IPS DF 4.7 (cell line): Measurements from ENCODE around the gene MYPN.
A peak's percentile ranks its signal among the peaks of the same experiment; 100 is the strongest.
"Not testable (repeated sequence)": the region's sequence is repeated elsewhere in the genome, so short reads cannot be mapped to it uniquely, and the experiment has no call there.

Experiments used
- DNase-seq: peaks from one replicate; pipeline ENCODE4 v3.0.0-alpha.2; 2013; ENCODE audit warnings: low spot score; ENCODE audit errors: extremely low read depth

MYPN gene, protein sequence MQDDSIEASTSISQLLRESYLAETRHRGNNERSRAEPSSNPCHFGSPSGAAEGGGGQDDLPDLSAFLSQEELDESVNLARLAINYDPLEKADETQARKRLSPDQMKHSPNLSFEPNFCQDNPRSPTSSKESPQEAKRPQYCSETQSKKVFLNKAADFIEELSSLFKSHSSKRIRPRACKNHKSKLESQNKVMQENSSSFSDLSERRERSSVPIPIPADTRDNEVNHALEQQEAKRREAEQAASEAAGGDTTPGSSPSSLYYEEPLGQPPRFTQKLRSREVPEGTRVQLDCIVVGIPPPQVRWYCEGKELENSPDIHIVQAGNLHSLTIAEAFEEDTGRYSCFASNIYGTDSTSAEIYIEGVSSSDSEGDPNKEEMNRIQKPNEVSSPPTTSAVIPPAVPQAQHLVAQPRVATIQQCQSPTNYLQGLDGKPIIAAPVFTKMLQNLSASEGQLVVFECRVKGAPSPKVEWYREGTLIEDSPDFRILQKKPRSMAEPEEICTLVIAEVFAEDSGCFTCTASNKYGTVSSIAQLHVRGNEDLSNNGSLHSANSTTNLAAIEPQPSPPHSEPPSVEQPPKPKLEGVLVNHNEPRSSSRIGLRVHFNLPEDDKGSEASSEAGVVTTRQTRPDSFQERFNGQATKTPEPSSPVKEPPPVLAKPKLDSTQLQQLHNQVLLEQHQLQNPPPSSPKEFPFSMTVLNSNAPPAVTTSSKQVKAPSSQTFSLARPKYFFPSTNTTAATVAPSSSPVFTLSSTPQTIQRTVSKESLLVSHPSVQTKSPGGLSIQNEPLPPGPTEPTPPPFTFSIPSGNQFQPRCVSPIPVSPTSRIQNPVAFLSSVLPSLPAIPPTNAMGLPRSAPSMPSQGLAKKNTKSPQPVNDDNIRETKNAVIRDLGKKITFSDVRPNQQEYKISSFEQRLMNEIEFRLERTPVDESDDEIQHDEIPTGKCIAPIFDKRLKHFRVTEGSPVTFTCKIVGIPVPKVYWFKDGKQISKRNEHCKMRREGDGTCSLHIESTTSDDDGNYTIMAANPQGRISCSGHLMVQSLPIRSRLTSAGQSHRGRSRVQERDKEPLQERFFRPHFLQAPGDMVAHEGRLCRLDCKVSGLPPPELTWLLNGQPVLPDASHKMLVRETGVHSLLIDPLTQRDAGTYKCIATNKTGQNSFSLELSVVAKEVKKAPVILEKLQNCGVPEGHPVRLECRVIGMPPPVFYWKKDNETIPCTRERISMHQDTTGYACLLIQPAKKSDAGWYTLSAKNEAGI (N-terminal part only)

DNA sequence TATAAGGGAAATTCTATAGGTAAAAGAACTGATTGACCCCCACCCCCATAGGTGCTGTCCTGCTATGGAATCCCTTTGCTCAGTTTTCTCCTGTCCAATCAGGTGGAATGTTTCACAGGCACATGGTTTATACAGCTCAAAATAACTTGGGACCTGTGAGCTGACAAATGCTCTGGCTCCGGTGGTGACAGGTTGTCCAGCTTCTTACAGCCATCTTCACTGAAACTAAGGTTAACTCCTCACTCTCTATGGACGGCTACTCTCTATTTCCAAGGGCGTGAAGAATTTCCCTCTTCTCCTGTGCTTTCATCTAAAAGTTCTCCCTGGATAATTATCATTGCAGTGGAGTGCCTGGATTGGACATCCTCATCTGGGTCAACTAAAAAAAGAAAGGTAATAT is at the start of gene MYPN:
Gene MYPN (plus strand): TSS at position 158 of the 400 bp plus-strand sequence. CDS start 11,951 bp downstream, outside the sequence.
- DNase-seq, result no peak

DNA sequence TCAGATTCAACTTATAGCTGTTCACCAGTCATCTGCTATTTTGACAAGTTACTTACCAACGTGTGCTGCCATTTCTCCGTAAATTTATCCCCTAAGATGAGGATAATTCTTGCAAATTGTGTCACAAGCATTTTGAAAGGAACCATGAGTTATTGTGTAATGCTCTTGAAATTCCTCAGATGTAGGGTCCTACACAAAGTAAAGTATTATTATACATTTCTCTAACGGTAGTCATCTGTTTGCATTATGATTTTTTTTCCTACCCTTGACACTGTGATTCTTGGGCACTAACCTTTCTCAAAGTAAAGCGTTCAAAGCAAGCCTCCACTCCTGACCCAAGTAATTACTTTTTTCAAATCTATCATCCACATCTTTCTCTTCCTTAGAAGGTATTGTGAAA is 42.3 kb upstream of the MYPN start:
- no peak for DNase-seq

DNA sequence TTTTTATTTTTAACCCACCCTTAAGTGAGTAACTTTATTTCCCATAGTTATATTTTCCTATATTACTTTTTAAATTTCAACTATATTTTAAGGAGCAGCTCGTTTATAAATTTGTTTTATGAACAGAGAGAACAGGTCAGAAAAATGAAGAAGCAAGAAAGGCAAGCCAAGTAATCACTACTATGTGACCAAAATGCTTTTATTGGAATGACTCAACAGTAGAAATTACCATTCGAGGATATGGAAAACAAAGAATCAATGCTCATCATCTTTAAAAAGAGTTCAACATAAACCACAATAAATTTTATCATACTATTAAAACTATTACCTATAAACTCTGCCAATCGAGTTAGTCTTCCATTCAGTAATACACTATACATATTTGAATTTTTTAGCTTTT is 41.8 kb upstream of the MYPN start:
- DNase-seq, result no peak

DNA sequence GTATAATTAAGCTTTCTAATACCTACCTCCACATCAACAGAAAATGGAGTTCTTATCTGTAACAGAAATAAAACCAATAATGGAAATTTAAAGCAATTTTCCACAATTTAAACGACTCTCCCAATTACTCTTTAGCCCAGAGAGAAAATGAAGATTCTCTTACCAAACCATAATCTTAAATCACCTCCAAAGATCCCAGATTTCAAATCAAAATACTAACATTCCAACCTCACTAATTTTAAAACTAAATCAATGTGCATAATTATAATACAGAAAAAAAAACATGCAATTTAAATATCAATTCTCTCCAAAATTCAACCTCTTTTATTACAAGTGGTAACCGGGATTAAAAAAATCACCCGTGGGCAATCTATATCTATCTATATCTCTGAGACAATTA is 35.7 kb upstream of the MYPN start:
- no peak for DNase-seq

DNA sequence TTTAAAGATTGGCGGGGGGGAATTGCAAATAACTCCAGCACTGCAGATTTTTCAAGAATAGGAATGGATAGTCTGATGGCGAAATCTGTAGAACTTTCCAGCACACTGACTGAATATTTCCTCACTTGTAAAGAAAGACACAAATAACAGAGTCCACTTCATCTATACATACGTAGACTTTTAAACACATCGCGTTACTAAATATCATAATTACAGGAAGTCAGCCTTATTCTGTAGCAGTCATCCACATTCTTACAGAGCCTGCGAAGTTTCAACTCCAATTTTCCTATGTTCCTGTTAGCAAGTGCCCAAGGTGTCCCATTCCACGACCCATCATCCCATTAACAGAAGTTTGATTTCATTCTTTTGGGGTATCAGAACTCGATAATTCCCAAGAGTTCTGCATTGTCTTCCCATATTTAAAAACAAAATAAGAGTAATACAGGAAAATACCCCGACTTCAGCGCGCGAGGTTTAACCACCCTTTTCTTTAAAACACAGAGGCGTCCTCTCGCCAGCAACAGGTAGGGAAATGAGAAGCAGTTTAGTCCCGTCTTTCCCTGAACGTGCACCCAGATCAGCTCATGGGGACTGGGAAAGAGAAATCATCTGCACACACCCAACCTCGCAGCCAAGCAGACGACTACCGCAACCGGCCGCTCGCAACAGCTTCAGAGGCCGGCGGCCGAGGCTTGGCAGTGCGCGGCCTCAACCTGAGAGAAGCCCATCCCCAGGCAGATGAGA is 35.1 kb upstream of the MYPN start:
- no peak for DNase-seq

DNA sequence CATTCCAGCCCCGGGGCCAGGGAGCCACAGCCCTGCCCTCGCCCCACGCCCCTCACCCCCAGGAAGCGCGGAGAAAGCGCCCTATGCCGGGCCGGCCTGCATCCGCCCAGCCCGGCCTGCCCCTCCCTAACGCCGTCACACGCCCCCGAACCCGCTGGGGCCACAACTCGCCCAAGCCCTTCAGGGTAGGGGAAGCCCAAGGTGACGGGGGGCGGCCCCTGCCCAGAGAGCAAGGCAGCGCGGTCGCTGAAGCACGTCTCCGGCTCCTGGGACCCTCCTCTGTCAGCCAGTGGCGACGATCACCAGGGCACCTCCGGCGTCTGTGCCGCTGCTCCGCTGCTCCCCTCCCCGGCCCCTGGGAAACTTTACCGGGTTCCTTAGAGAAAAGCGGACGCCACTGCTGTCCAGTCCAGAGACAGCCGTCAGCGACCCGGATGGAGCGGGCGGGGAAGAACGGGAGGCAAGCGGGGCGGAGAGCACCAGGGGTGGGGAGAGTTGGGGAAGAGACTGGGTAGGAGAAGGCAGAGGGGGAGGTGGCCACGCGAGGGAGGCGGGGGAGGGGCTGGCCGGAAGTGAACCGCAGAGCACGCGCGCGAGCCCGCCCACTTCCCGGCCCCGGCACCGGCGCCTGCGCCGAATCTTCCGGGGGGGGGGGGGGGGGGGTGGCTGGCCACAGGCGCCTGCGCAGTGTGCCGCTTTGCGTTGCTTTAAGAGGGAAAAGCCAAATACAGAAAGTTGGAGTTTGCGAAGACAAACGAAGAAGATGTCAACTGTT is 34.3 kb upstream of the MYPN start, which contains the start of gene HERC4:
Gene HERC4 (minus strand): TSS at position 509 of the 775 bp plus-strand sequence. CDS start 2,175 bp downstream, outside the sequence.
- DNase-seq, result peak; percentile 46

DNA sequence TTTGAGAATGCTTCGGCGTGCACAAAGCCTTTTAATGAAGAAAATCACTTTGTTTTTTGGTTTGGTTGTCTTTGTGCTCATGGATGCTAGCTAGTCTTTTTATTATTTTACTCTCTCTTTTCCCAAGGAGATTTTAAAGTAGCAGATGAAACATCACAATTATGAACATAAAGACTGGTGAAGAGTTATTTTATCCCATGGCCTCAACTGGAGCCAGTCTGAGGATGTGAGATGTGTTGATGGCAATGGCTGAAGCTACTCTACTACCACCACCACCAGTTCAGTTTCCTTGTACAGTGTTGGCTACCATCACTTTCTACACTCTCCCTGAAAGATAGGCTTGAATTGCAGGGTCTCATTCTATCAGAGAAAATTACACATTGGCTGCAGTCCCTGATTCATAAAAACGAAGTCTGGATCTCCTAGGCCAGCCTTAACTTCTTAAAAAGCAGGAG is 33.7 kb upstream of the MYPN start:
- DNase-seq, result no peak

DNA sequence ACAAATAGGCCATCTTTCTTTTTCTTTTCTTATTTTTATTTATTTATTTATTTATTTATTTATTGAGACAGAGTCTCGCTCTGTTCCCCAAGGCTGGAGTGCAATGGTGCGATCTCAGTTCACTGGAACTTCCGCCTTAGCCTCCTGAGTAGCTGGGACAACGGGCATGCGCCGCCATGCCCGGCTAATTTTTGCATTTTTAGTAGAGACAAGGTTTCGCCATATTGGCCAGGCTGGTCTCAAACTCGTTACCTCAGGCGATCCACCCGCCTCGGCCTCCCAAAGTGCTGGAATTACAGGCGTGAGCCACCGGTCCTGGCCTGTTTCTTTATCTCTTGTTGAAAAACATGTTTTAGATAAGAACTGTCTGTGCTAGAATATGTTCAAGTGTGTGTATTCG is 33.2 kb upstream of the MYPN start:
- not testable (repeated sequence) for DNase-seq

DNA sequence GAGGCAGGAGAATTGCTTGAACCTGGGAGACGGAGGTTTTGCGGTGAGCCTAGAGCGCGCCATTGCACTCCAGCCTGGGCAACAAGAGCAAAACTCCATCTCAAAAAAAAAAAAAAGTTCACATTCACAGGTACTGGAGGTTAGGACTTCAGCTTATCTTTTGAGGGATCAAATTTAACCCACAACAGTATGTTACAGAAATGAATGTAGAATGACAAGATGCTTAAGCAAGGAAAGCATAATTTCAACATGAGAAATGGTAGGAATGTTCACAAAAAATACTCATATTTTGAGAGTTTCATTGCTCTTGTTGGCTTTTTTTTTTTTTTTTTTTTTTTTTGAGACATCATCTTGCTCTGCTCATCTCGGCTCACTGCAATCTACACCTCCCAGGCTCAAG is 32.3 kb upstream of the MYPN start:
- no peak for DNase-seq

DNA sequence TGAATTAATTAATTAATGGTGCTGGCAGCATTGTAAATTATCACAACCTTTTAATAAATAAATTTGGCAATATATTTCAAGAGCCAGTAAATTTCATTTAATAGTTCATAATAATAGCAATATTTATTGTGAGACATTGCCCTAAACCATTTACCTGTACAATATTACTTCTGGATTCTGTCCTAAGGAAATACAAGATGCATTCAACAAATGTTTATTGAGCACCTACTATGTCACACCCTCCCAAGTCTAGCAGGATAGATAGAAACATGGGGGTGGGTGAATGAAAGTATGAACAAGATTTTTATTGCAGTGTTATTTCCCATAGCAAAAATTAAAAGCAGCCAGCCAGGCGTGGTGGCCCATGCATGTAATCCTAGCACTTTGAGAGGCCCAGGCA is 29.9 kb upstream of the MYPN start:
- no peak for DNase-seq

DNA sequence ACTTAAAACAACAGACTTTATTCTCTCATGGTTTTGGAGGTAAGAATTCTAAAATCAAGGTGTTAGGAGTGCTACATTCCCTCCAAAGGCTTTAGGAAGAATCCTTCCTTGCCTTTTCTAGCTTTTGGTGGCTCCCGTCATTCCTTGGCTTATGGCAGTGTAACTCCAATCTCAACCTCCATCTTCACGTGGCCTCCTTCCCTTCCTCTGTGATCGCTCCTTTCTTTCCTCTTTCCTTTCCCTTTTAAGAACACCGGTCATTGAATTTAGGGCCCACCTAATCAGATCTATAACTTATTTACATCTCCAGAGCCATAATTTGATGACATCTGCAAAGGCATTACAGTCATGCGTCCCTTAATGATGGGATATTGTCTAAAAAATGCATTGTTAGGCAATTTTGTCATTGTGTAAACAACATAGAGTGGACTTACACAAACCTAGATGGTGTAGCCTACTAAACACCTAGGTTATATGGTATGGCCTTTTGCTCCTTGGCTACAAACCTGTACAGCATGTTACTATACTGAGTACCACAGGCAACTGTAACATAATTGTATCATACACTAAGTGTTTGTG is 28.3 kb upstream of the MYPN start:
- no peak for DNase-seq

DNA sequence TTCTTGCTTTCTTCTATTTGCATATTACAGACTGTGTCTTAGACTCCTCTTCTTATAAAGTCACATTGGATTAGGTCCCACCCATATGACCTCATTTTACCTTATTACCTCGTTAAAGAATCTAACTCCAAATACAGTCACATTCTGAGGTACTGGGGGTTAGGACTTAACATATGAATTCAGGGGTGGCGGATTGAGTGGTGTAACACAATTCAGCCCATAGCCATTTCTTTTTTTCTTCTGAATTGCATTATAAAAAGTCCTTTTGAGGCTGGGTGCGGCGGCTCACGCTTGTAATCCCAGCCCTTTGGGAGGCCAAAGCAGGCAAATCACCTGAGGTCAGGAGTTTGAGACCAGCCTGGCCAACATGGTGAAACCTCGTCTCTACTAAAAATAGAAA is 27.4 kb upstream of the MYPN start:
- DNase-seq, result no peak

DNA sequence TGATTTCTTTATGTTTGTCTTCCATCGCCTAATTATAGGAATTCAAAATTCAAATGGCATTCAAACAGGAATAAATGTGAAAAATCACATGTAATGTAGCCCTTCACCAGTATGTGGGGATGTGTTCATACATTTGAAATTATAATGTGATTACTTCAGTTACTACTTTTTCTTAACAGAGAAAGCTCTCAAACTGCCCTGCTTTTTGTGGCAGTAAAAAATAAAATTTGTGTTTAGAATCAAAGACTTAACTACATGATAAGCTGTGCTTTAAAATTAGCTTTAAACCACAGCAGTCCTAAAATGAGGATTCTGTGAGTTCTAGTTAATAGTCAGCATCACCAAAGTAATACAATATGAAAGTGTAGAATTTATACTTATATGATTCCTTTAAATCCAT is 26.4 kb upstream of the MYPN start:
- no peak for DNase-seq

DNA sequence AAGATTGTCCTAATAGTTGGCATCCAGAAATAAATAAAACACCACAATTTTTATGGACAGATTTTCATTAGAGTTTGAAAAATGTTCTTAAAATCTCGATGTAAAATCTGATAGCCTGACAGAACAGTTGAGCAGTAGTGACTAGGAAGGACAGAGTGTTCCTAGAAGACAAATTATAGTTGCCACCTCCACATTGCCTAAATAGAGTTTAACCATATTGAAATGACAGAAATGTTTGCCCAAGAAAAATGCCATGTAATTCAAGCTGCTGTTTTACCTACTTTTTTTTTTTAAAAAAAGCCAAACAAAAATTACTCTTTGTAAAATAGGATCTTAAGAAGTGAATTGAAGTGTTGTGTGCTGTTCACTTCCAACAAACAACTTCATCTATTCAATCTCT is 25.3 kb upstream of the MYPN start:
- no peak for DNase-seq

DNA sequence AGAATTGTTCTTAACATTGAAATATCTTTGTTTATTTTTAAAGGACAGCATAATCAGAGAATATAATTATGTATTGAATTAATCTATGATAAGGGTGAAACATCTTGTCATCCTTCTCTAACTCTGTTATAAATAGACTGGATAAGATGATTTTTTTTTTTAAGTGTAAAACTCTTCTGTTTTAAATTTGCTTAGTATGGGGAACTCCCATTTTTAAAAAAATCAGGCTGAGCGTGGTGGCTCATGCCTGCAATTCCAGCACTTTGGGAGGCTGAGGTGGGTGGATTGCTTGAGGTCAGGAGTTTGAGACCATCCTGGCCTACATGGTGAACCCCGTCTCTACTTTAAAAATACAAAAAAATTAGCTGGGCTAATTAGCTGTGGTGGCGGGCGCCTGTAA is 24.8 kb upstream of the MYPN start:
- no peak for DNase-seq

DNA sequence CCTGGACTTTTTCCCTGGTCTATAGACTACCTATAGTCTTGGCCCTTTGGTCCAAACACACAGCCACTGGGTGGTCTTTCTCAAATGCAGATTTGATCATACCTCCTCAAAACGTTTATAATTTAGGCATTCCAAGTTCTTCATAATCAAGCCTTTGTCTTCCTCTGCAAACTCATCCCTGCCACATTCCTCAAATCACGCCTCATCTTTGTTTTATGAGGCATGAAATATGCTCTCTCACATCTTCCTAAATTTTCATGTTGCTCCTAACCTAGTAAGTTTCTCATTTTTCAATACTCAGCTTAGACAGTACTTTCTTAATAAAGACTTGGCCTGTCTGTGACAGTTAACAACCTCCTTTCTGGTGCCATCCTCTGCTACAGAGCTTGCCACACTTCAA is 23.3 kb upstream of the MYPN start:
- DNase-seq, result no peak

DNA sequence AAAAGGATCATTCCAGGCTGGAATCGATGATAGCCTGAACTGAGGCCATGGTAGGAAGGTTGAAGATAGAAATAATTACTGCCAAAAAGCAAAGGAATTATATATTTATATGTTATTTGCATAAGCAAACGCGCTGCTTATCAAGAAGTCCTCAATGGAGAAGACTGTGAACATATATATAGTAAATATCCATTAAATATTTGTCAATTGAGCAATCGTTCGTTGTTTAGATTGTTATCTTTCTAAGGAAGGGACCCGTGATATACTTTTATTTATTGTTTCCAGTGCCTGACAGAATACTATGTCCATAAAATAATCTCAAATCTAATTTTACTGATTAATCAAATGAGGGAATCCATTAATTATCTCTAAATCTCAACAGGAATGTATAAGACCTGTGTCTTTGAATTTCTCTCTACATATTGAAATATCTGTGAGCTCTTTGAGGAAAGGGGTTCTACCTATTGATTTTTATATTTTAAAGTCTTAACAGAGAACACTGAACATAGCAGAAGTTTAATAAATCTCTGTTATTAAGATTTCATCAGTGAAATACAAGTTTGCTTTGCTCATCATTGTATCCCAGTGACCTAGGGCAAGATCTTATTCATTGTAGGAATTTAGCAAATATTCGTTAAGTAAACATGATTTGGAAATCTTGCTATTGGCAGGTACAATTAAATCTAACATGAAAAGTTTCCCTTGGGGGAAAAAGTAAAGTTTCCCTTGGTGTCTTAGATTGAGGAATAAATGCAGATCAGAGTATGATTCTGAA is 22.2 kb upstream of the MYPN start:
- no peak for DNase-seq

DNA sequence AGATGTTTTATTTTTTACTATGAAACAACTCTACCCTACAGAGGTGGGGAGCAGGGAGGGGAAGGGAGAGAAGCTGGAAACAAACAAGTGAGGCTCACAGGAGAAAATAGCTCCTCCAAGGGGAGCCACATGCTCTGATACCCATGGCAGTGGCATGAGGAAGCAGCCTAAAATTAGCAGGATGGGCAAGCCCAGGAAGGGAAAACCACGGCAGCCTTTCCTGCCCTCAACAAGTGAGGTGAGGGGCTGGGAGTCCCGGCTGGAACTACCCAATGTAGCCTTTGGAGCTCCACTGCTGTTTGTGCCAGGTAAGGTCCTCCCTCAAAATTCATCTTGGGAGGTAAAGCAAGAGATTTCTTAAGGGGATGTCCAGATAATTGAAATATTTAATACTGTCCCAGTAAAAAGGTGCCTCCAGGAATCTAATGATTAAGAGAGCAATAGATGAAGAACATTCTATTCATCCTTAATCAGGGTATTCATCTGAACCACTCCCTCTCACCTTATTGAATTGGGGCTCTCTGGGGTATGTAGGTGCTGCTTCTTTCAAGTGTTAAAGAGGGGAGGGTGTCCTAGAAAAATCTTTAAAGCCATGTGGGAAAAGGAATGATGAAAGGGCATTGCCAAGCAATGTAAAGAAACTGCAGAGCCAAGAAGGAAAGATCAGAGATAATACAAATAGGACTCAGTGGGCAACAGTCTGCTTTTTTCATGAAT is 21.4 kb upstream of the MYPN start:
- no peak for DNase-seq
